Spleen (tissue), 7 donors: ENCODE data around the gene EVC2.

ENCODE experiments used
- POLR2A ChIP-seq, 3 donors: fragments of 450-650 bp; IDR thresholded peaks; one replicate each; pipeline ENCODE4 v1.5.1; 2017; ENCODE audit warnings: antibody characterized with exemption in 3 of 3, mild to moderate bottlenecking in 1 of 3
- POLR2AphosphoS5 ChIP-seq, 3 donors: sonication (generic); formaldehyde crosslinking; IDR thresholded peaks; one replicate each; pipeline ENCODE4 v1.5.1; 2017; ENCODE audit warnings: antibody characterized with exemption in 3 of 3
- TF ChIP-seq, protein P1 (sequence below), 11 experiments: fragments of 200-600 bp in 7 of 11; fragments of 450-650 bp in 4 of 11; sonication (generic) in 4 of 11; IDR thresholded peaks in 8 of 11; conservative IDR thresholded peaks in 3 of 11; 1 replicate in 7 of 11; 2 replicates in 4 of 11; pipeline versions ENCODE4 v1.4.0 to v1.8.0; 2016 to 2021; ENCODE audit warnings: antibody characterized with exemption in 11 of 11, inconsistent platforms in 4 of 11, mild to moderate bottlenecking in 1 of 11
- donor health status: DM: no; HTN: no; CAD: no; lungs with moderate emphysema.
- donor health status: DM: no; HTN: no; CAD: no.
- donor health status: DM: no; HTN: no; CAD: no.

DNA sequence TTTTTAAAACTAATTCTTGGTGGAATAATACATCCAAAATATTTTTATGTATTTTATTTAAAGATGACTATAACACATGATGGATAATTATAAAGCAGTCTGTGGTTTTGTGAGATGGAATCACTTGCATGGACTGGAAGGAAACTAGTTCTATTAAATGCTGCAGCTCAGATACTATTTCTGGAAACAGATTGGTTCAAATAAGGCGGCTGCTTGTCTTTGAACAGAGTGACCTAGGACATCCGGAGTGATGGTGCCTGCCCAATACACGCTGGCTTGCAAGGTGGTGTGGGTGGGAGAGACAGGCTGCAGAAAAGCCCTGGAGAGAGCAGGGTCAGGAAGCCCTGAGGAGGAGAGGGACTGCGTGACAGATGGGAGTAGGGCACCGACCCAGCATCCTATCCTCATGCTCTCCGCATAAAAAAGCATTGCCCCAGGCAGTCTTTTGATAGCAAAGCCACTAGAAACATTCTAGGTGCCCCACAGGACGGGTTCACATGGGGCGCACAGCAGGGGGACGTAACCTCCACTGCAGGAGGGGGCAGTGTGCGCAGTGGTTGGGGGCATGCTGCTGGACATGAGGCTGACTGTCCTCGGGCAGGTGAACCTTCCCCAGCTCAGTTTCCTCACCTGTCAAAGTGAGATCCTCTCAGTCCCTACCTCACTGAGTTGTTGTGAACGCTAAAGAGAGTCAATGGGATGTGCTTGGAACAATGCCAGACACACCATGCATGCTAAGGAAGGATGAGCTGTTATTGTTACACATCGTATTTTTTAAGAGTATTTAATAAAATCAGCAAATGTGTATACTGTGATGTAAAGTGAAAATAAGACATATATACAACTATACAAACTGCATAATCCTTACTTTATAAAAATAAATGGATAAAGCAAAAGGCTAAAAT lies 71.3 kb downstream of the EVC2 start:
- TF ChIP-seq, protein P1, sequence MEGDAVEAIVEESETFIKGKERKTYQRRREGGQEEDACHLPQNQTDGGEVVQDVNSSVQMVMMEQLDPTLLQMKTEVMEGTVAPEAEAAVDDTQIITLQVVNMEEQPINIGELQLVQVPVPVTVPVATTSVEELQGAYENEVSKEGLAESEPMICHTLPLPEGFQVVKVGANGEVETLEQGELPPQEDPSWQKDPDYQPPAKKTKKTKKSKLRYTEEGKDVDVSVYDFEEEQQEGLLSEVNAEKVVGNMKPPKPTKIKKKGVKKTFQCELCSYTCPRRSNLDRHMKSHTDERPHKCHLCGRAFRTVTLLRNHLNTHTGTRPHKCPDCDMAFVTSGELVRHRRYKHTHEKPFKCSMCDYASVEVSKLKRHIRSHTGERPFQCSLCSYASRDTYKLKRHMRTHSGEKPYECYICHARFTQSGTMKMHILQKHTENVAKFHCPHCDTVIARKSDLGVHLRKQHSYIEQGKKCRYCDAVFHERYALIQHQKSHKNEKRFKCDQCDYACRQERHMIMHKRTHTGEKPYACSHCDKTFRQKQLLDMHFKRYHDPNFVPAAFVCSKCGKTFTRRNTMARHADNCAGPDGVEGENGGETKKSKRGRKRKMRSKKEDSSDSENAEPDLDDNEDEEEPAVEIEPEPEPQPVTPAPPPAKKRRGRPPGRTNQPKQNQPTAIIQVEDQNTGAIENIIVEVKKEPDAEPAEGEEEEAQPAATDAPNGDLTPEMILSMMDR (IDR thresholded peaks at IDR 0.05 in 8 of 11, conservative IDR thresholded peaks at IDR 0.05 in 3 of 11): no peak
- TF ChIP-seq POLR2A (IDR thresholded peaks at IDR 0.05) (no peak), POLR2AphosphoS5 (IDR thresholded peaks at IDR 0.05) (no peak)
